Fibroblast of skin of right quadriceps (primary cell): ENCODE results near the gene UBE2D3.
"Not testable (repeated sequence)": the region's sequence is repeated elsewhere in the genome, so short reads cannot be mapped to it uniquely, and the experiment has no call there.

Source experiments
- DNase-seq: peaks from one replicate; pipeline ENCODE4 v3.0.0-alpha.2; 2013

UBE2D3 gene

GRCh38 chr4:102826890-102827673 lies at the start of gene UBE2D3:
UBE2D3 (minus strand) TSS chr4:102827551; CDS start chr4:102826508, 1,043 bp downstream.
- DNase-seq = peak; percentile 97

GRCh38 chr4:102871772-102872171 lies 44.4 kb upstream of the UBE2D3 start:
- no peak for DNase-seq

- DNase-seq = no peak
Observed at GRCh38 chr4:102869569-102870197, 42.3 kb upstream of the UBE2D3 start.

GRCh38 chr4:102868781-102869568 lies 41.6 kb upstream of the UBE2D3 start, which contains the start of gene CISD2:
CISD2 (plus strand) TSS chr4:102868992; CDS start chr4:102869085, 93 bp downstream.
- DNase-seq = peak; percentile 92

GRCh38 chr4:102868153-102868780 lies 40.9 kb upstream of the UBE2D3 start:
- DNase-seq = no peak

GRCh38 chr4:102867278-102868152 lies 40.2 kb upstream of the UBE2D3 start:
- DNase-seq = no peak

GRCh38 chr4:102865327-102865726 lies 38.0 kb upstream of the UBE2D3 start:
- not testable (repeated sequence) for DNase-seq

GRCh38 chr4:102862747-102863146 lies 35.4 kb upstream of the UBE2D3 start:
- no peak for DNase-seq

- no peak for DNase-seq
Observed at GRCh38 chr4:102862016-102862415, 34.7 kb upstream of the UBE2D3 start.

- DNase-seq = no peak
Observed at GRCh38 chr4:102860611-102861324, 33.4 kb upstream of the UBE2D3 start.

- DNase-seq = no peak
Observed at GRCh38 chr4:102858828-102859464, 31.6 kb upstream of the UBE2D3 start.

GRCh38 chr4:102850370-102850769 lies 23.0 kb upstream of the UBE2D3 start:
- no peak for DNase-seq

GRCh38 chr4:102849579-102850104 lies 22.3 kb upstream of the UBE2D3 start:
- no peak for DNase-seq

GRCh38 chr4:102847687-102848086 lies 20.3 kb upstream of the UBE2D3 start:
- no peak for DNase-seq

GRCh38 chr4:102843938-102844337 lies 16.6 kb upstream of the UBE2D3 start:
- DNase-seq = peak; percentile 39

GRCh38 chr4:102843273-102843672 lies 15.9 kb upstream of the UBE2D3 start:
- no peak for DNase-seq

- DNase-seq = no peak
Observed at GRCh38 chr4:102842367-102842766, 15.0 kb upstream of the UBE2D3 start.

- no peak for DNase-seq
Observed at GRCh38 chr4:102836596-102836995, 9.2 kb upstream of the UBE2D3 start.

GRCh38 chr4:102832667-102833066 lies 5.3 kb upstream of the UBE2D3 start:
- no peak for DNase-seq

GRCh38 chr4:102832105-102832504 lies 4.8 kb upstream of the UBE2D3 start:
- no peak for DNase-seq
